HUES48 (cell line): ENCODE results near the gene VPS11.
A peak's percentile ranks its signal among the peaks of the same experiment; 100 is the strongest.

Experiments used
- H3K27ac ChIP-seq: one replicate; pipeline ENCODE4 v1.7.0; 2013; ENCODE audit warnings: low read depth, low read length, inconsistent platforms
- H3K27me3 ChIP-seq: 2 replicates; pipeline ENCODE4 v1.6.1; 2013; ENCODE audit warnings: mild to moderate bottlenecking, low read length; ENCODE audit not compliant: control insufficient read depth, insufficient read depth
- H3K36me3 ChIP-seq: 2 replicates; pipeline ENCODE4 v1.6.1; 2013; ENCODE audit warnings: low read length; ENCODE audit not compliant: control insufficient read depth, insufficient read depth
- H3K4me1 ChIP-seq: 2 replicates; pipeline ENCODE4 v1.6.1; 2013; ENCODE audit warnings: mild to moderate bottlenecking, low read length; ENCODE audit not compliant: control insufficient read depth, insufficient read depth
- H3K4me3 ChIP-seq: 2 replicates; pipeline ENCODE4 v1.5.1; 2013; ENCODE audit warnings: mild to moderate bottlenecking, low read depth, low read length
- H3K9ac ChIP-seq: 2 replicates; pipeline ENCODE4 v1.6.1; 2013; ENCODE audit warnings: mild to moderate bottlenecking, low read depth, low read length, moderate library complexity
- H3K9me3 ChIP-seq: 2 replicates; pipeline ENCODE4 v1.6.1; 2013; ENCODE audit warnings: low read length; ENCODE audit not compliant: control insufficient read depth, insufficient read depth

VPS11 gene

DNA sequence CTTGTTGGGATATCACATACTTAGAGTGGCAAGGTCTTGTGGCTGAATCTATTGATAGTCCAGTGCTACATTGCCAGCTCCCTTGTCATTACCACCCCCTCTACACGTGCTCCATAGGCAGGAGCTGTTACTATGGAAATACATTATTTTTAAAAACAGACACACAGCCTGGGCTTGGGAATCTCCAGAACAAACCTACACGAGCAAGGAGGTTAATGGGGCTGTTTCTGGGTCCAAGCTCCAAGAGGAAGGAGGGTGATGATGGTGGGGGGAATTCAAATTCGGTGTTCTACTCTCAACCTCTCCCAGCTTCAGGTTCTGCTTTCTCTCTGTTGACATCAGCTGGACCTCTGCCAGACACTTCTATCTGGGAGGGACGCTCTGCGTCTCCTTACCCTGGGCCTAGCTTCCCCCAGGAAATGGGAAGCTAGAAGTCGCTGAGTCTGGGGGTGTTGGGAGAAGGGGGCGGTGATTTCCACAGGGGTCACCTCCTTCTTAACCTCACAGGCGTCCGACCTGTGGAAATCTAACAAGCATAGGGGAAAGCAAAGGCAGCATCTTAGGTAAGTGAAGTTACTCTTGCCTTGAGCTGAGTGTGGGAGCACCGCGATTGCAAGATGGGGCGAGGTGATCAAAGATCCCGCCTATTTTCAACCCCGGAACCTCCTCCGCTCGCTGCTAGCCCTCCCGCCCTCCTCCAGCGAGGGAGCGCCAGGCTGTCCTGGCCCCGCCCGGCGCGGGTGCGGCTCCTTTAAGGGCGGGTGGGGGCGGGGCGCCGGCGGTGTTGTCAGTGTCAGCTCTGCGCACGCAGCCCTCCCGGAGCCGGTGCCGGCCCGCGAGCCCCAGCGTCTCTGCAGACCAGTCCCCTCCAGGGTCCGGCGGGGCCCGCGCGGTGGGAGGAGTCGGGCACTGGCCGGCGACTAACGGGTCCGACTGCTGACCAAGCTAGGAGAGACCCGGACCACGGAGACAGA lies 39.2 kb downstream of the VPS11 start, which contains the start of gene C2CD2L:
TSS of gene C2CD2L (plus strand) at position 781 of the 974 bp plus-strand sequence. CDS start 398 bp downstream, outside the sequence.
- peaks cover 6% of the 10 kb centered on the region; the same call in 1 of the 2 replicates for H3K36me3 ChIP-seq
- no peak within 1 kb of the TSS for H3K27ac ChIP-seq
- H3K9me3 ChIP-seq = no peaks in the 10 kb centered on the region
- peak within 1 kb of the TSS; percentile 75 for H3K4me3 ChIP-seq
- peaks cover 14% of the 10 kb centered on the region for H3K27me3 ChIP-seq
- H3K9ac ChIP-seq = peak within 1 kb of the TSS; percentile 54
- H3K4me1 ChIP-seq = peaks cover 16% of the 10 kb centered on the region

DNA sequence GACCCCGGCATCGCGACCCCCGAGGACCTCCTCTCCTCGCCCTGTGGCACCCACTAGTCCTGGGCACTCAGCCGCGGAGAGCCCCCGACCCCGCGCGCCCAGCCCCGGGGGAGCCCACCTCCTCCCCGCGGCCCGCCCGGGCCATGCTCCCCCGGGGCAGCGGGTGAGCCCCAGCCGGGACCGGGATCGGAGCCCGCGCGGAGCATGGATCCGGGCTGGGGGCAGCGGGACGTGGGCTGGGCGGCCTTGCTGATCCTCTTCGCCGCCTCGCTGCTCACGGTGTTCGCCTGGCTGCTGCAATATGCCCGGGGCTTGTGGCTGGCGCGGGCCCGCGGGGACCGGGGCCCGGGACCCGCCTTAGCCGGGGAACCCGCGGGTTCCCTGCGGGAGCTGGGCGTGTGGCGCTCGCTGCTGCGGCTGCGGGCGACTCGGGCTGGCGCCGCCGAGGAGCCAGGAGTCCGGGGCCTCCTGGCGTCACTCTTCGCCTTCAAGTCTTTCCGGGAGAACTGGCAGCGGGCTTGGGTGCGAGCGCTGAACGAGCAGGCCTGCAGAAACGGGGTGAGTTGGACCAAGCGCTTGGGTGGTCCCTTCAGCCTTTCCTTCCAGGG lies 40.0 kb downstream of the VPS11 start:
- peaks cover 14% of the 10 kb centered on the region for H3K27me3 ChIP-seq
- H3K27ac ChIP-seq = no peak overlapping the region
- H3K9me3 ChIP-seq = no peaks in the 10 kb centered on the region
- no peak overlapping the region; the same call in 1 of the 2 replicates for H3K9ac ChIP-seq
- H3K4me3 ChIP-seq = peak overlapping the region; percentile 75
- H3K36me3 ChIP-seq = peaks cover 6% of the 10 kb centered on the region; the same call in 1 of the 2 replicates
- peaks cover 14% of the 10 kb centered on the region for H3K4me1 ChIP-seq

DNA sequence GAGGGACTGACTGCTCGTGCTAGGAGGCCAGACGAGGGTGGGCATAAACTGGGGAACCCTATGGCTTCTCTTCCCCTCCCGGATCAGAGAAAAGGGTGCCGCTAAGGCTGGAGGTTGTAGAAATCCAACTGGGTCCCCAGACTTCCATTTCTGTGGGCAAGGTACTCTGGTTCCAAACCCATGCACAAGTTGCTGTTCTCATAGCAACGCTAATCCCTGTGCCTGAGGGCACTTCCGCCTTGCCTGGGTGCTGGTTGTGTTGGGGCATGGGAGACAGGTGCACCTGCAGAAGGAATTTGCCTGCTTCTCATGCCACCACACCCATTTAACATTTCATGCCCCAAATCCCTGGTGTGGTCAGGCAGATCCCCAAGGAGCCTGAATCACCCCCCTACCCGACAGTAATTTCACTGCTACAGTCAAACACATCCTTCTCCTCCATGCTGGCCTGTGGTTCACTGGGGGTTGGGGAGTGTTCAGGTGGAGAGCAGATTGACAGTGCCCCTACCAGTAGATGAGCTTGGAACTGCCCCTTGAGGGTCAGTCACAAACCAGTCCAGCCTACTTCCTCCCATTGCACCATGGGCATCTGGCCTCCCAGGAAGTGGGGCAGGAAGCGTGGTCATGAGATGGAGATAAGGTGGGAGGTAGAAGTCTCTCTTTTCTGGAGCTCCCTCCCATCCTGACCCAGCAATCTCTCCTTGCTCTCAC lies 40.7 kb downstream of the VPS11 start:
- Histone ChIP-seq H3K27me3 (peaks cover 14% of the 10 kb centered on the region), H3K9ac (no peak overlapping the region), H3K9me3 (no peaks in the 10 kb centered on the region), H3K36me3 (peaks cover 6% of the 10 kb centered on the region; the same call in 1 of the 2 replicates), H3K4me3 (peak overlapping the region; percentile 75), H3K27ac (no peak overlapping the region), H3K4me1 (peaks cover 13% of the 10 kb centered on the region)

DNA sequence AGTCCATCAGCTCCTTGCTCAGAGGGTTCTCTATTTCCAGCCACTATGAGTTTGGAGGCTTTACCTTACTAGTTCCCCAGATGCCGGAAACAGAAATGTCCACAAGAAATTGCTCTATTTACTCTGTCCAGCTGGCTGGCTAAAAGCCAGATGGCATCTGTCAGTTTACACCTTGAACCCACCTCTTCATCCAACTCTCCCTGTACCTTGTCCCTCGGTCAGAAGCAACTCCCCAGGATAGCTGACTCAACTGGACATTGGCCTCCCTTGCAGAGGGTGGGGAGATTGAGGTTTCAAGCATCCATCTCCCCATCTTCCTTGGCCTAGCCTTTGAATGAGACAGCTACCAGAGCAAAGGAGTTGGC lies 41.2 kb downstream of the VPS11 start:
- H3K4me3 ChIP-seq = 0 out of 2 replicates have a peak overlapping the region, but pooled peaks have one; percentile 75
- peaks cover 13% of the 10 kb centered on the region for H3K4me1 ChIP-seq
- peaks cover 8% of the 10 kb centered on the region; the same call in 1 of the 2 replicates for H3K36me3 ChIP-seq
- H3K9ac ChIP-seq = no peak overlapping the region
- no peak overlapping the region for H3K27ac ChIP-seq
- no peaks in the 10 kb centered on the region for H3K9me3 ChIP-seq
- peaks cover 14% of the 10 kb centered on the region for H3K27me3 ChIP-seq

DNA sequence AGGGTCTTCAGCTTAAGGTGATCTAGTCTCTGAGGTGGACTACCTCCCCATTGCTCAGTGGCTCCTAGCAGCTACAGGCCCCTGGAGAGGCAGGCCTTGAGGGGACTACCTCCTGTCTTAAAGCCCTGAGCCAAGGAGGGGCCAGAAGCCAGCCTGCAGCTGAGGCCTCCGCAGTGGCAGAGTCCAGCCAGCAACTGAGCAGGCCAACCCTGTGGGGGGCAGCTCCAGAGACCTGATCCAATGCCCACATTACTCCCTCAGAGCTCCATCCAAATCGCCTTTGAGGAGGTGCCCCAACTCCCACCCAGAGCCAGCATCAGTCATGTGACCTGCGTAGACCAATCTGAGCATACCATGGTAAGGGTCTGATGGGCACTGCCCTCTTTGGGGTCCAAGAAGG lies 42.2 kb downstream of the VPS11 start:
- H3K9ac ChIP-seq = no peak overlapping the region
- no peaks in the 10 kb centered on the region for H3K9me3 ChIP-seq
- H3K4me3 ChIP-seq = no peak overlapping the region
- H3K4me1 ChIP-seq = peaks cover 13% of the 10 kb centered on the region
- H3K27ac ChIP-seq = no peak overlapping the region
- H3K27me3 ChIP-seq = peaks cover 14% of the 10 kb centered on the region
- peaks cover 9% of the 10 kb centered on the region; the same call in 1 of the 2 replicates for H3K36me3 ChIP-seq

DNA sequence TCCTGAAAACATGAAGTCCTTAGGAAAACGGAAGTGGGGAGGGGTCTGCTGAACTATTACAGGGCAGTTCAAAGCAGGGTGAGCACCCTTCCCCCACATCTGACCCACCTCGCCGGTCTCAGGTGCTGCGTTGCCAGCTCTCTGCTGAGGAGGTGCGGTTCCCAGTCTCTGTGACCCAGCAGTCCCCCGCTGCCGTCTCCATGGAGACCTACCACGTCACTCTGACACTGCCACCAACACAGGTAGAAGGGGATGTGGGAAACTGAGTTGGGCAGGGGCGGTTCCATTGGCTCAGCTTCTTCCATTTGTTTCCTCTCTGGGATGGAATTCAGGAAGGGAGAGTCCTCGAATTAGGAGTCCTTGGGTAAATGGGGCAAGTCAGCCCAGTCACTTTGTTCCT lies 42.8 kb downstream of the VPS11 start:
- H3K27ac ChIP-seq = no peak overlapping the region
- H3K9ac ChIP-seq = no peak overlapping the region

DNA sequence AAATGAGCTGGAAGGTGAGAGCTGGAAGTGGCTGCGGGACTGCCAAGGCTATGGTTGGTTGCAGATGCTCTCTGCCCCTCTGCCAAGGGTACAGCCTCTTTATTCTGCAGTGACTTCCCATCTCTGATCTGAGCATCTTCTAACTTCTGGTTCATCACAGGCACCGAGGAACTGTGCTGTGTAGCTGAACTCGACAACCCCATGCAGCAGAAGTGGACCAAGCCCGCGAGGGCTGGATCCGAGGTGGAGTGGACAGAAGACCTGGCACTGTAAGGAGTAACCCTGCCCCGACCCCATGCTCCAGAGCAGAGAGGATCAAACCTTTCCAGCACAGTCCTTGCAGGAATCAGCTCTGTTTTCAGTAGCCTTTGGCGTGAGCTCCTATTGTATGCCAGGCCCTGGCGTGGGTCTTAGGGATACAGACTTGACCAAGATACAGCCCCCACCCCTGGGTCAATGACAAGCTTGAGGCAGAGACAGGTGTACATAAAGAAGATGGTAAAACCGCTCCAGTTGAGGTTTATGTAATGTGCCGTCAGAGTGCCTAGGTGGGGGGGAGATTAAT lies 43.8 kb downstream of the VPS11 start:
- Histone ChIP-seq H3K4me3 (no peak overlapping the region), H3K4me1 (peaks cover 8% of the 10 kb centered on the region), H3K9me3 (no peaks in the 10 kb centered on the region), H3K36me3 (peaks cover 9% of the 10 kb centered on the region; the same call in 1 of the 2 replicates), H3K27me3 (peaks cover 14% of the 10 kb centered on the region), H3K9ac (no peak overlapping the region), H3K27ac (no peak overlapping the region)

More for the DNA sequence above, 42.8 kb downstream of the VPS11 start:
- Histone ChIP-seq H3K4me1 (peaks cover 13% of the 10 kb centered on the region), H3K4me3 (no peak overlapping the region), H3K9me3 (no peaks in the 10 kb centered on the region), H3K27me3 (peaks cover 14% of the 10 kb centered on the region), H3K36me3 (peaks cover 9% of the 10 kb centered on the region; the same call in 1 of the 2 replicates)

DNA sequence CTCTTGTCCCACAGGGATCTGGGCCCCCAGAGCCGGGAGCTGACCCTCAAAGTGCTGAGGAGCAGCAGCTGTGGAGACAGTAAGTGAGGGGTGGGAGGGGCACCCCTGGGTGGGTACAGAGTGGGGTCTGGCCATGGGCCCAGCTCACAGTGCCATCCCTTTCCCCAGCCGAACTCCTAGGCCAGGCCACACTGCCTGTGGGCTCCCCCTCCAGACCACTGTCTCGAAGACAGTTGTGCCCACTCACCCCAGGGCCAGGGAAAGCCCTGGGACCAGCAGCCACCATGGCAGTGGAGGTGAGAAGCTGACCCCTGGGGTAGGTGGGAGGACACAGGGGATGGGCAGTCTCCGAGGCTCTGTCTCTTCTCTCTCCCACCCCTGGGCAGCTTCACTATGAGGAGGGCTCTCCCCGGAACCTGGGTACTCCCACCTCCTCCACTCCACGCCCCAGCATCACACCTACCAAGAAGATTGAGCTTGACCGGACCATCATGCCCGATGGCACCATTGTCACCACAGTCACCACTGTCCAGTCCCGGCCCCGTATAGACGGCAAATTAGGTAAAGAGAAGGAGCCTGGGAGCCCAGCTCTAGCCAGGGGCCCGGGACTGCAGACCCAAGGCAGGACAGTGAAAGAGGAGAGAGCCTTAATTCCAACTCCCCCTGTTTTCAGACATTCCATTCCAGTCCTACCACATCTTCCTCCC lies 44.8 kb downstream of the VPS11 start:
- Histone ChIP-seq H3K27ac (no peak overlapping the region), H3K9ac (no peak overlapping the region), H3K36me3 (peaks cover 9% of the 10 kb centered on the region; the same call in 1 of the 2 replicates), H3K4me3 (no peak overlapping the region), H3K9me3 (no peaks in the 10 kb centered on the region), H3K4me1 (peaks cover 3% of the 10 kb centered on the region; the same call in 1 of the 2 replicates), H3K27me3 (peaks cover 14% of the 10 kb centered on the region)

DNA sequence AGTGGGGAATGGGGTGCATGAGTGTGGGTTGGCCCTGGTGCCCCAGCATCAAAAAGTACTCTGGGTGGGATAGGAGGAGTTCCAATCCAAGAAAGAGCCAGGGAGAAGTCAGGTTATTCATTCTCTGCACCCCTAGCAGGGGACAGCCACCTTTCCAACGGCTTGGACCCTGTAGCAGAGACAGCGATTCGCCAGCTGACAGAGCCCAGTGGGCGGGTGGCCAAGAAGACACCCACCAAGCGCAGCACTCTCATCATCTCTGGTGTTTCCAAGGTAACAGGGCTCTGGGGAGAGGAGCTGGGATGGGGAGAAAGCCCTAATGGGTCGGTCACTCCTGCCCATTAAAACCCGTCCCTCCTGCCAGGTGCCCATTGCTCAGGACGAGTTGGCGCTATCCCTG lies 46.1 kb downstream of the VPS11 start:
- Histone ChIP-seq H3K9me3 (no peaks in the 10 kb centered on the region), H3K4me3 (no peak overlapping the region), H3K36me3 (peaks cover 9% of the 10 kb centered on the region; the same call in 1 of the 2 replicates), H3K9ac (no peak overlapping the region), H3K27me3 (peaks cover 2% of the 10 kb centered on the region), H3K27ac (no peak overlapping the region), H3K4me1 (no peaks in the 10 kb centered on the region)

DNA sequence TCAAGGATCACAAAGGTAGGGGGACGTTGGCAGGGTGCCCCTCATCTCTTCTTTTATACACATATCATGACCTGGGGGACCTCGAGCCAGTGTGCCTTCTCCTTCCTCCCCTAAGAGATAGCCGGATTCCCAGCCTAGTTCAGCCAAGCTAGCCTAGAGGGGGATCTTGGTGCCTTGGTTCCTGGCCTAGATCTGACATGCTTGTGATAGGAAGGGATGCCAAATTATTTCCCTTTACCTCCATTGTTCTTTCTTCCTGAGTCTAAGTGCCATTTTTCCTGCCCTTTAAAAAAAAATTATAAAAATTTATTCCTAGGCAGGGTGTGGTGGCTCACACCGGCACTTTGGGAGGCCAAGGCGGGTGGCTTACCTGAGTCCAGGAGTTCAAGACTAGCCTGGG lies 46.7 kb downstream of the VPS11 start:
- peaks cover 9% of the 10 kb centered on the region; the same call in 1 of the 2 replicates for H3K36me3 ChIP-seq
- H3K4me3 ChIP-seq = no peak overlapping the region
- H3K27me3 ChIP-seq = no peaks in the 10 kb centered on the region
- no peak overlapping the region for H3K9ac ChIP-seq
- H3K27ac ChIP-seq = no peak overlapping the region
- H3K9me3 ChIP-seq = no peaks in the 10 kb centered on the region
- no peaks in the 10 kb centered on the region for H3K4me1 ChIP-seq
